ENCODE measurements around the gene PEAR1.

DNA sequence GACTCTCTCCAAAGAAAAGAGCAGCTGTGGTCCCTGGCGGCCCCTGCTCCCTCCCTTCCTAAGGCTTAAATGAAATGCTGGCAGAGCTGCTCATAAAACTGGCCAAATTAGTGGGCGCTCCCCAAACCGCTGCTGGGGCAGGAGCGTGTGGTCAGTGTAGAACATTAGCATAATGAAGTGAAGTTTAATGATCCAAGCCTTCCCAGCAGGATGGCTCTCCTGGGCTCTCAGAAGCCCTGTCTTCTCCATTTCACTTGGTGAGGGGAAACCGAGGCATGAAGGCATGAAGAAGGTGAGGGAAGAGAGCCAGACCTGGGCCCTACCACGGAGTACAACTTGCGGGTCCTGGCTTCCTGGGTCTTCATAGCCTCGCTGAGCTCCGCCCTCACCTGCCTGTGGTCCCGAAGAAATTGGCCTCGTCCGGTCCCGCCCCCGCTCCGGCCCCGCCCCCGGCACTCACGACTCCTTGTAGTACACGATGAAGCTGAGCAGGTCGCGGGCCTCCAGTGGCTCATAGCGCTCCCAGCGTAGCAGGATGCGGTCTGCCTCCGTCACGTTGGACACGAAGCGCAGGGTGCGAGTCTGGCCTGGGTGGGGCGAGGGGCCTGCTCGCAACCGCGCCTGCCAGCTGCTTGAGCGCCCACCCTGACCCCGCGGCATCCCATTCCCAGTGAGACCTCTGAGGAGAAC lies 44.9 kb upstream of the PEAR1 start:
- TF ChIP-seq CTCF (IDR thresholded peaks at IDR 0.05; ENCODE audit: control extremely low read depth in 1 of 3, insufficient read depth in 1 of 3, low read depth in 1 of 3, low read length in 3 of 3) (no peak), RFX5 (IDR thresholded peaks at IDR 0.05; ENCODE audit: borderline replicate concordance, low read depth, low read length) (no peak), POLR2AphosphoS5 (IDR thresholded peaks at IDR 0.05; ENCODE audit: low read depth, low read length) (no peak), TEAD4 (IDR thresholded peaks at IDR 0.05; ENCODE audit: low read depth, low read length) (no peak), SUZ12 (IDR thresholded peaks at IDR 0.05; ENCODE audit: low read length) (peak; percentile 82; the same call in 1 of the 2 replicates), USF2 (IDR thresholded peaks at IDR 0.05; ENCODE audit: low read length) (no peak)
